H1 (cell line): ENCODE measurements around the gene TWSG1. TPM values are rescaled to one million over a fixed set of nuclear protein-coding genes. Genes with fewer than 3 reads are reported as not detected.

Source experiments
- CTCF ChIA-PET: fragments of 300-600 bp; sonication (Branson Sonifier 250); formaldehyde crosslinking; loops from one replicate; lab custom pipeline; 2021; ENCODE audit not compliant: partially characterized antibody; lab: Charles Lee
- POLR2A ChIA-PET: fragments of 300-600 bp; sonication (Branson Sonifier 250); formaldehyde crosslinking; loops from one replicate; lab custom pipeline; 2021; ENCODE audit warnings: inconsistent platforms; ENCODE audit not compliant: partially characterized antibody; lab: Charles Lee
- DNase-seq, 2 experiments: peaks; one replicate each; pipeline versions ENCODE4 v3.0.0 to v3.0.0-alpha.2; 2010 to 2022; ENCODE audit warnings: low spot score in 2 of 2, low read depth in 1 of 2, mixed read lengths in 1 of 2
- FAIRE-seq: peaks from 2 replicates; lab custom pipeline; 2011; peaks lifted over from hg19 to GRCh38; lab: Jason Lieb, UNC
- H2AFZ ChIP-seq: 2 replicates; pipeline ENCODE4 v1.8.1; 2012; ENCODE audit warnings: low read length, inconsistent platforms
- H2AK5ac ChIP-seq: 2 replicates; pipeline ENCODE4 v1.6.1; 2013; ENCODE audit warnings: low read depth, low read length
- H2BK120ac ChIP-seq: replicated peaks from 2 replicates; pipeline ENCODE3; 2013; ENCODE audit warnings: low read depth, low read length, inconsistent platforms
- H2BK12ac ChIP-seq: 2 replicates; pipeline ENCODE4 v1.6.1; 2013; ENCODE audit warnings: low read depth, low read length
- H2BK15ac ChIP-seq: 2 replicates; pipeline ENCODE4 v1.6.1; 2013; ENCODE audit warnings: low read length
- H2BK20ac ChIP-seq: 2 replicates; pipeline ENCODE4 v1.6.1; 2013; ENCODE audit warnings: low read length
- H2BK5ac ChIP-seq: 2 replicates; pipeline ENCODE4 v1.6.1; 2013; ENCODE audit warnings: low read depth, low read length
- H3K14ac ChIP-seq: 2 replicates; pipeline ENCODE4 v1.6.1; 2013; ENCODE audit warnings: inconsistent platforms; ENCODE audit not compliant: insufficient read length
- H3K18ac ChIP-seq: 2 replicates; pipeline ENCODE4 v1.6.1; 2013; ENCODE audit warnings: low read length; ENCODE audit errors: extremely low read depth
- H3K23ac ChIP-seq: 2 replicates; pipeline ENCODE4 v1.6.1; 2013; ENCODE audit warnings: inconsistent platforms; ENCODE audit not compliant: insufficient read length
- H3K23me2 ChIP-seq: 2 replicates; pipeline ENCODE4 v1.6.1; 2013; ENCODE audit warnings: low read depth, low read length
- H3K27ac ChIP-seq: 2 replicates; pipeline ENCODE4 v1.6.1; 2011; ENCODE audit warnings: low read depth, low read length, inconsistent platforms
- H3K27me3 ChIP-seq, 4 experiments: replicated peaks in 1 of 4; 1 replicate in 1 of 4; 2 replicates in 3 of 4; pipeline versions ENCODE4 v1.6.1 to v1.8.1; 2011 to 2013; ENCODE audit warnings: low read length in 3 of 4, mild to moderate bottlenecking in 3 of 4, inconsistent platforms in 2 of 4, mixed read lengths in 2 of 4, moderate library complexity in 1 of 4; ENCODE audit not compliant: control insufficient read depth in 3 of 4, insufficient read depth in 3 of 4; ENCODE audit errors: extremely low read depth in 1 of 4
- H3K36me3 ChIP-seq, 4 experiments: 2 replicates each; pipeline versions ENCODE4 v1.6.1 to v1.8.1; 2011 to 2013; ENCODE audit warnings: mild to moderate bottlenecking in 4 of 4, low read length in 3 of 4, moderate library complexity in 2 of 4, control low read depth in 1 of 4, inconsistent platforms in 1 of 4; ENCODE audit not compliant: insufficient read depth in 4 of 4, control insufficient read depth in 2 of 4
- H3K4ac ChIP-seq: replicated peaks from 2 replicates; pipeline ENCODE3; 2013; ENCODE audit warnings: low read length, low read depth, mixed read lengths, inconsistent platforms; ENCODE audit not compliant: insufficient read length
- H3K4me1 ChIP-seq, 4 experiments: replicated peaks in 1 of 4; 1 replicate in 1 of 4; 2 replicates in 3 of 4; pipeline versions ENCODE4 v1.6.1 to v1.8.1; 2011 to 2013; ENCODE audit warnings: low read length in 3 of 4, inconsistent platforms in 2 of 4, mixed read lengths in 1 of 4; ENCODE audit not compliant: insufficient read depth in 4 of 4, control insufficient read depth in 3 of 4
- H3K4me2 ChIP-seq, 2 experiments: 2 replicates each; pipeline versions ENCODE4 v1.6.1 to v1.8.1; 2011 to 2013; ENCODE audit warnings: low read depth in 2 of 2, low read length in 2 of 2, control low read depth in 1 of 2, inconsistent platforms in 1 of 2, mild to moderate bottlenecking in 1 of 2; ENCODE audit not compliant: insufficient read depth in 1 of 2
- H3K4me3 ChIP-seq, 4 experiments: fragments of 200-600, 300-600 bp in 1 of 4; sonication (generic), shearing (Covaris generic), sonication (Bioruptor Twin) in 1 of 4; 2 replicates each; pipeline versions ENCODE4 v1.5.1 to v1.8.1; 2011 to 2016; ENCODE audit warnings: low read length in 4 of 4, low read depth in 3 of 4, control low read depth in 2 of 4, inconsistent platforms in 2 of 4, mild to moderate bottlenecking in 2 of 4, mixed read lengths in 1 of 4, moderate library complexity in 1 of 4; ENCODE audit not compliant: insufficient read depth in 2 of 4; ENCODE audit errors: extremely low read depth in 1 of 4
- H3K56ac ChIP-seq: replicated peaks from 2 replicates; pipeline ENCODE3; 2013; ENCODE audit warnings: low read depth, mild to moderate bottlenecking, mixed read lengths, low read length, inconsistent platforms; ENCODE audit not compliant: insufficient read length
- H3K79me1 ChIP-seq: 2 replicates; pipeline ENCODE4 v1.6.1; 2013; ENCODE audit warnings: low read depth, low read length, control low read depth
- H3K79me2 ChIP-seq, 2 experiments: 2 replicates each; pipeline versions ENCODE4 v1.6.1 to v1.8.1; 2012 to 2013; ENCODE audit warnings: low read length in 2 of 2, mild to moderate bottlenecking in 2 of 2, inconsistent platforms in 1 of 2; ENCODE audit not compliant: insufficient read depth in 2 of 2, control insufficient read depth in 1 of 2
- H3K9ac ChIP-seq, 4 experiments: replicated peaks in 1 of 4; 1 replicate in 1 of 4; 2 replicates in 3 of 4; pipeline versions ENCODE4 v1.6.1 to v1.8.1; 2011 to 2013; ENCODE audit warnings: low read depth in 3 of 4, low read length in 3 of 4, control low read depth in 2 of 4, mild to moderate bottlenecking in 2 of 4, moderate library complexity in 2 of 4, inconsistent platforms in 1 of 4; ENCODE audit errors: extremely low read depth in 1 of 4
- H3K9me3 ChIP-seq, 2 experiments: 2 replicates each; pipeline versions ENCODE4 v1.6.1 to v1.8.1; 2012 to 2013; ENCODE audit warnings: mild to moderate bottlenecking in 2 of 2, moderate library complexity in 2 of 2, control low read depth in 1 of 2, inconsistent platforms in 1 of 2, low read depth in 1 of 2, low read length in 1 of 2, mixed read lengths in 1 of 2; ENCODE audit not compliant: insufficient read depth in 2 of 2
- H4K20me1 ChIP-seq, 2 experiments: replicated peaks in 1 of 2; 2 replicates each; pipeline versions ENCODE3 to v1.8.1; 2011 to 2013; ENCODE audit warnings: inconsistent platforms in 2 of 2, low read length in 2 of 2, mild to moderate bottlenecking in 1 of 2; ENCODE audit not compliant: insufficient read depth in 2 of 2, control insufficient read depth in 1 of 2
- H4K5ac ChIP-seq: 2 replicates; pipeline ENCODE4 v1.6.1; 2013; ENCODE audit warnings: low read length, low read depth, mixed read lengths, inconsistent platforms; ENCODE audit not compliant: insufficient read length
- H4K8ac ChIP-seq: 2 replicates; pipeline ENCODE4 v1.8.0; 2013; ENCODE audit warnings: mild to moderate bottlenecking, moderate library complexity, low read length, inconsistent platforms; ENCODE audit not compliant: insufficient read depth; ENCODE audit errors: extremely low read depth
- H4K91ac ChIP-seq: replicated peaks from 2 replicates; pipeline ENCODE3; 2013; ENCODE audit warnings: low read length, mixed read lengths, inconsistent platforms; ENCODE audit not compliant: insufficient read length
- CHD1 ChIP-seq: IDR thresholded peaks from 2 replicates; pipeline ENCODE4 v1.6.1; 2012; ENCODE audit warnings: low read depth, low read length, improper control_type of control experiment
- CHD2 ChIP-seq: IDR thresholded peaks from 2 replicates; pipeline ENCODE4 v1.6.1; 2012; ENCODE audit warnings: low read length, improper control_type of control experiment
- EGR1 ChIP-seq: IDR thresholded peaks from 2 replicates; pipeline ENCODE4 v1.6.1; 2011; ENCODE audit warnings: low read depth, low read length, borderline replicate concordance
- JUND ChIP-seq: IDR thresholded peaks from 2 replicates; pipeline ENCODE4 v1.6.1; 2011; ENCODE audit warnings: mild to moderate bottlenecking, improper control_type of control experiment, low read length
- MAX ChIP-seq: IDR thresholded peaks from 2 replicates; pipeline ENCODE4 v1.6.1; 2012; ENCODE audit warnings: inconsistent platforms
- POU5F1 ChIP-seq: IDR thresholded peaks from 2 replicates; pipeline ENCODE4 v1.6.1; 2011; ENCODE audit warnings: low read depth, mild to moderate bottlenecking, low read length, moderate library complexity
- SP4 ChIP-seq: IDR thresholded peaks from 2 replicates; pipeline ENCODE4 v1.6.1; 2012; ENCODE audit warnings: low read length, inconsistent platforms
- SRF ChIP-seq: IDR thresholded peaks from 2 replicates; pipeline ENCODE4 v1.6.1; 2011; ENCODE audit warnings: mild to moderate bottlenecking, low read depth, low read length, moderate library complexity
- WGBS, 2 experiments: shearing (Covaris generic) in 1 of 2; methylation state at CpG; one replicate each; pipeline versions ENCODE4 v1.1.6 to v1.1.7; 2013 to 2015; ENCODE audit warnings: low lambda C conversion rate in 2 of 2, mixed read lengths in 2 of 2, inconsistent platforms in 1 of 2, low coverage in 1 of 2, missing lambda C conversion rate in 1 of 2; ENCODE audit not compliant: insufficient replicate concordance in 2 of 2, insufficient coverage in 1 of 2, insufficient read length in 1 of 2; ENCODE audit errors: extremely low coverage in 1 of 2, missing lambda C conversion rate in 1 of 2; 5-methylcytosine and 5-hydroxymethylcytosine counted together
- polyA plus RNA-seq, 7 experiments: library from polyadenylated mRNA; depleted of rRNA in 3 of 7; stranded (reverse) in 5 of 7; unstranded in 2 of 7; fragments of >200 nt in 5 of 7; fragments of 200-250 nt in 2 of 7; gene quantifications; 1 replicate in 5 of 7; 2 replicates in 1 of 7; 4 replicates in 1 of 7; pipeline versions ENCODE4 v1.2.1 to v1.2.3, GENCODE V29; 2011 to 2013; ENCODE audit warnings: missing spikeins in 2 of 7, mixed read lengths in 2 of 7
- total RNA-seq: library from RNA; stranded (reverse); fragmentation: NEBNext Ultra II Directional; extraction: Animal tissue kit (Norgen Biotek cat#: 25700); gene quantifications from 2 replicates; pipeline ENCODE4 v1.2.1, GENCODE V29; 2021

The TWSG1 gene
- total and polyA plus RNA-seq, 2 of the 8 experiments (the other 6 are each of a cell fraction or from before 2014, with no cell fraction given): 11.8 to 19.8 TPM

- H2BK5ac ChIP-seq: no peak overlapping the region
- ChIA-PET POLR2A (no interaction called here), CTCF (no interaction called here)
- H3K23me2 ChIP-seq: no peaks in the 10 kb centered on the region; the same call in 1 of the 2 replicates
- no peak overlapping the region for H4K91ac ChIP-seq
- no peak for FAIRE-seq
- H4K20me1 ChIP-seq: no peaks in the 10 kb centered on the region
- H3K23ac ChIP-seq: no peak overlapping the region
- no peak for TF ChIP-seq POU5F1
- TF ChIP-seq CHD1: no peak
- TF ChIP-seq CHD2: no peak
- no peak for TF ChIP-seq SP4
- TF ChIP-seq MAX: no peak
- TF ChIP-seq EGR1: no peak
- TF ChIP-seq JUND: no peak
- TF ChIP-seq SRF: no peak
- H4K8ac ChIP-seq: no peak overlapping the region
- H3K56ac ChIP-seq: no peak overlapping the region
- no peaks in the 10 kb centered on the region for H3K79me2 ChIP-seq
- peaks cover 29% of the 10 kb centered on the region in 2 experiments for H3K9me3 ChIP-seq
- H3K27me3 ChIP-seq: no peaks in the 10 kb centered on the region
- no peak overlapping the region for H3K27ac ChIP-seq
- DNase-seq: no peak
- no peak overlapping the region for H3K18ac ChIP-seq
- peaks cover 0 to 7% (median 0%) of the 10 kb centered on the region in 4 experiments; a peak in 2 of 8 replicates for H3K36me3 ChIP-seq
- no peak overlapping the region for H3K4ac ChIP-seq
- H3K4me3 ChIP-seq: no peak overlapping the region
- no peak overlapping the region for H3K9ac ChIP-seq
- H3K4me1 ChIP-seq: no peaks in the 10 kb centered on the region
- H2BK120ac ChIP-seq: no peak overlapping the region
- no peak overlapping the region for H2BK15ac ChIP-seq
- H4K5ac ChIP-seq: no peak overlapping the region
- H2BK12ac ChIP-seq: no peak overlapping the region
- WGBS, 2 experiments: 90% methylated on average over 2 of the region's 2 CpGs; no CpG with 5 or more reads in 1 of the 2 experiments
- H2AK5ac ChIP-seq: no peak overlapping the region
- no peaks in the 10 kb centered on the region for H3K79me1 ChIP-seq
- H2BK20ac ChIP-seq: no peak overlapping the region
- H3K4me2 ChIP-seq: no peak overlapping the region
- no peak overlapping the region for H3K14ac ChIP-seq
- H2AFZ ChIP-seq: no peak overlapping the region
These were observed 42.5 kb upstream of the TWSG1 start for GRCh38 chr18:9292047-9292446.
